Liver (tissue), 3 donors: ENCODE results near the gene TBC1D12.

Experiments
- ATF3 ChIP-seq: IDR thresholded peaks from 2 replicates; pipeline ENCODE4 v1.6.1; 2016; ENCODE audit warnings: antibody characterized with exemption
- CTCF ChIP-seq: fragments of 150-350 bp; IDR thresholded peaks from 2 replicates; pipeline ENCODE4 v1.5.1; 2017; ENCODE audit warnings: improper control_type of control experiment, low read depth, low read length; ENCODE audit not compliant: missing input control
- EGR1 ChIP-seq, 2 donors: IDR thresholded peaks; 2 replicates each; pipeline ENCODE4 v1.6.1; 2016 to 2018; ENCODE audit warnings: antibody characterized with exemption in 2 of 2, low read depth in 2 of 2
- GABPA ChIP-seq, 2 donors: IDR thresholded peaks in 1 of 2; conservative IDR thresholded peaks in 1 of 2; 2 replicates each; pipeline ENCODE4 v1.6.1; 2016; ENCODE audit warnings: antibody characterized with exemption in 2 of 2, mild to moderate bottlenecking in 1 of 2, moderate library complexity in 1 of 2
- RAD21 ChIP-seq, 2 donors: IDR thresholded peaks; 2 replicates each; pipeline ENCODE4 v1.6.1; 2016; ENCODE audit warnings: antibody characterized with exemption in 2 of 2, mild to moderate bottlenecking in 2 of 2
- REST ChIP-seq: IDR thresholded peaks from 2 replicates; pipeline ENCODE4 v1.6.1; 2016; ENCODE audit warnings: antibody characterized with exemption, mild to moderate bottlenecking
- SP1 ChIP-seq: IDR thresholded peaks from 2 replicates; pipeline ENCODE4 v1.6.1; 2018; ENCODE audit warnings: antibody characterized with exemption, mild to moderate bottlenecking
- TAF1 ChIP-seq: conservative IDR thresholded peaks from 2 replicates; pipeline ENCODE4 v1.6.1; 2016; ENCODE audit warnings: antibody characterized with exemption, mild to moderate bottlenecking
- YY1 ChIP-seq: IDR thresholded peaks from 2 replicates; pipeline ENCODE4 v1.6.1; 2016; ENCODE audit warnings: antibody characterized with exemption, mild to moderate bottlenecking
- ZBTB33 ChIP-seq: IDR thresholded peaks from 2 replicates; pipeline ENCODE4 v1.6.1; 2016; ENCODE audit warnings: antibody characterized with exemption
- donor health status: healthy.
- donor health status: healthy.

GRCh38 chr10:94546901-94547185, 144.5 kb downstream of the TBC1D12 start:
- no peak for TF ChIP-seq ATF3
- TF ChIP-seq CTCF = no peak
- no peak for TF ChIP-seq ZBTB33
- no peak for TF ChIP-seq EGR1 (IDR thresholded peaks at IDR 0.05; ENCODE audit: low read depth in 2 of 2)
- no peak for TF ChIP-seq RAD21 (IDR thresholded peaks at IDR 0.05)
- no peak for TF ChIP-seq SP1
- TF ChIP-seq GABPA (IDR thresholded peaks at IDR 0.05 in 1 of 2, conservative IDR thresholded peaks at IDR 0.05 in 1 of 2) = no peak
- no peak for TF ChIP-seq TAF1
- no peak for TF ChIP-seq REST
- no peak for TF ChIP-seq YY1
